HepG2 (cell line): ENCODE results near the gene MTX2. TPM values are rescaled to one million over a fixed set of nuclear protein-coding genes. Genes with fewer than 3 reads are reported as not detected.

ENCODE experiments used
- ATAC-seq: fragments of 200-7000 bp; cut with Tn5 transposase; 3 replicates; pipeline ENCODE4 v1.9.1; 2020; ENCODE audit warnings: mild to moderate bottlenecking, moderate library complexity
- BruUV-seq: library from RNA; stranded (reverse); fragments of 400-500 nt; replicated peaks from 2 replicates; lab custom pipeline; 2021; lab: Mats Ljungman, UMichigan
- CTCF ChIA-PET: fragments of 300-600 bp; formaldehyde crosslinking; extraction: SDS; loops from one replicate; lab custom pipeline; 2021; ENCODE audit warnings: low total read pairs, inconsistent platforms, low intra/inter-chr PET ratio; lab: Yijun Ruan, JAX
- POLR2A ChIA-PET: fragments of 350-600 bp; sonication (Branson Sonifier 250); formaldehyde crosslinking; loops from one replicate; lab custom pipeline; 2020; ENCODE audit warnings: antibody characterized with exemption, inconsistent platforms; lab: Yijun Ruan, JAX
- DNase-seq: peaks from one replicate; pipeline ENCODE4 v3.0.0-alpha.2; 2015; ENCODE audit warnings: low spot score
- FAIRE-seq: peaks from 3 replicates; lab custom pipeline; 2011; peaks lifted over from hg19 to GRCh38; lab: Jason Lieb, UNC
- H2AFZ ChIP-seq: one replicate; pipeline ENCODE4 v1.6.1; 2011; ENCODE audit warnings: low read length, inconsistent platforms
- H3K27ac ChIP-seq: fragments of 300-600 bp; 3 replicates; pipeline ENCODE4 v1.8.0; 2011; ENCODE audit warnings: mixed run types, mild to moderate bottlenecking, mixed read lengths, low read length, inconsistent platforms; ENCODE audit not compliant: insufficient read depth; ENCODE audit errors: extremely low read length
- H3K27me3 ChIP-seq, 2 experiments: fragments of 200-600 bp in 1 of 2; 2 replicates in 1 of 2; 3 replicates in 1 of 2; pipeline versions ENCODE4 v1.6.0 to v1.8.0; 2011; ENCODE audit warnings: low read length in 2 of 2, mild to moderate bottlenecking in 2 of 2, moderate library complexity in 2 of 2, inconsistent platforms in 1 of 2; ENCODE audit not compliant: insufficient read depth in 2 of 2, control insufficient read depth in 1 of 2
- H3K36me3 ChIP-seq, 2 experiments: fragments of 200-600 bp in 1 of 2; replicated peaks in 1 of 2; 2 replicates in 1 of 2; 3 replicates in 1 of 2; pipeline versions ENCODE4 v1.5.1 to v1.8.0; 2011; ENCODE audit warnings: low read length in 2 of 2, inconsistent platforms in 1 of 2; ENCODE audit not compliant: insufficient read depth in 2 of 2, control insufficient read depth in 1 of 2
- H3K4me1 ChIP-seq: 2 replicates; pipeline ENCODE4 v1.5.1; 2012; ENCODE audit warnings: low read length, inconsistent platforms; ENCODE audit not compliant: insufficient read depth
- H3K4me2 ChIP-seq: 2 replicates; pipeline ENCODE4 v1.6.0; 2011; ENCODE audit warnings: low read depth, low read length, inconsistent platforms
- H3K4me3 ChIP-seq, 3 experiments: fragments of 200-600 bp in 1 of 3; sonication (generic), shearing (Covaris generic) in 1 of 3; replicated peaks in 1 of 3; 2 replicates each; pipeline ENCODE4 v1.5.1; 2011 to 2016; ENCODE audit warnings: low read length in 3 of 3, inconsistent platforms in 2 of 3, low read depth in 2 of 3, mild to moderate bottlenecking in 2 of 3, control low read depth in 1 of 3, mixed read lengths in 1 of 3; ENCODE audit not compliant: insufficient read depth in 1 of 3
- H3K79me2 ChIP-seq: one replicate; pipeline ENCODE4 v1.6.1; 2011; ENCODE audit warnings: low read length, inconsistent platforms; ENCODE audit not compliant: insufficient read depth
- H3K9ac ChIP-seq: 2 replicates; pipeline ENCODE4 v1.6.0; 2011; ENCODE audit warnings: mild to moderate bottlenecking, low read depth, low read length, inconsistent platforms; ENCODE audit not compliant: insufficient read depth
- H3K9me3 ChIP-seq: 2 replicates; pipeline ENCODE4 v1.5.1; 2012; ENCODE audit warnings: mild to moderate bottlenecking, low read length
- H4K20me1 ChIP-seq: 2 replicates; pipeline ENCODE4 v1.6.0; 2011; ENCODE audit warnings: inconsistent platforms, mild to moderate bottlenecking, low read length, moderate library complexity; ENCODE audit not compliant: insufficient read depth
- ETV6 ChIP-seq: sonication (generic); formaldehyde crosslinking; conservative IDR thresholded peaks from 2 replicates; pipeline ENCODE4 v1.4.0; 2020; ENCODE audit warnings: missing genetic modification reagents
- HDAC6 ChIP-seq: fragments of 200-600 bp; sonication (generic); IDR thresholded peaks from 2 replicates; pipeline ENCODE4 v1.7.0; 2017; ENCODE audit warnings: mild to moderate bottlenecking, antibody characterized with exemption, low read length, low read depth
- IKZF1 ChIP-seq: fragments of 450-650 bp; IDR thresholded peaks from 2 replicates; pipeline ENCODE4 v1.7.1; 2016
- SOX5 ChIP-seq: IDR thresholded peaks from 2 replicates; pipeline ENCODE4 v1.6.1; 2016; ENCODE audit warnings: borderline replicate concordance
- TCF7L2 ChIP-seq: IDR thresholded peaks from 2 replicates; pipeline ENCODE4 v1.6.1; 2011; ENCODE audit warnings: mild to moderate bottlenecking, low read depth, low read length, moderate library complexity
- ZFYVE20 ChIP-seq: sonication (generic); formaldehyde crosslinking; IDR thresholded peaks from 2 replicates; pipeline ENCODE4 v1.8.0; 2023; ENCODE audit warnings: low read depth, mild to moderate bottlenecking, moderate library complexity, missing genetic modification reagents, borderline replicate concordance
- ZNF17 ChIP-seq: sonication (generic); formaldehyde crosslinking; IDR thresholded peaks from 2 replicates; pipeline ENCODE4 v1.5.0; 2020; ENCODE audit warnings: mild to moderate bottlenecking, missing genetic modification reagents
- ZNF180 ChIP-seq: sonication (generic); formaldehyde crosslinking; IDR thresholded peaks from 2 replicates; pipeline ENCODE4 v1.4.0; 2020; ENCODE audit warnings: low read depth, missing genetic modification reagents, borderline replicate concordance
- ZNF337 ChIP-seq: sonication (generic); formaldehyde crosslinking; IDR thresholded peaks from 2 replicates; pipeline ENCODE4 v1.5.1; 2020; ENCODE audit warnings: missing genetic modification reagents, low read depth, mild to moderate bottlenecking, borderline replicate concordance
- ZNF747 ChIP-seq: sonication (generic); formaldehyde crosslinking; IDR thresholded peaks from 2 replicates; pipeline ENCODE4 v1.8.1; 2023; ENCODE audit warnings: missing genetic modification reagents, mild to moderate bottlenecking, borderline replicate concordance
- WGBS: methylation state at CpG from one replicate; pipeline ENCODE4 v1.1.6; 2017; ENCODE audit warnings: low lambda C conversion rate; 5-methylcytosine and 5-hydroxymethylcytosine counted together
- in situ Hi-C: cut with HindIII; loops from 2 replicates; pipeline ENCODE4 v1.10.0; 2017; ENCODE audit warnings: low pct_unique_long_range_greater_than_20kb; ENCODE audit not compliant: extremely low pct_ligation_motif_present
- intact Hi-C: fragments of 100-400 bp; cut with micrococcal nuclease; formaldehyde crosslinking; loops from one replicate; pipeline ENCODE4 v1.10.0; 2022; ENCODE audit not compliant: unreplicated experiment
- polyA plus RNA-seq, 8 experiments: library from polyadenylated mRNA; depleted of rRNA in 3 of 8; stranded (reverse) in 7 of 8; unstranded in 1 of 8; fragments of >200 nt; fragmentation: Illumina TruSeq in 4 of 8; extraction: Trizol in 4 of 8; gene quantifications; 2 replicates each; pipeline versions ENCODE4 v1.2.1 to v1.2.3, GENCODE V29; 2011 to 2016; ENCODE audit warnings: low read depth in 4 of 8, missing spikeins in 1 of 8, mixed read lengths in 1 of 8; ENCODE audit not compliant: insufficient read depth in 1 of 8
- total RNA-seq, 5 experiments: library from RNA; depleted of rRNA; stranded (reverse); fragments of >200 nt; fragmentation: Illumina TruSeq; extraction: Trizol; gene quantifications; 2 replicates each; pipeline ENCODE4 v1.2.3, GENCODE V29; 2016; ENCODE audit warnings: low read depth in 1 of 5
- TF ChIP-seq, protein P1 (sequence below): fragments of 450-650 bp; IDR thresholded peaks from 2 replicates; pipeline ENCODE4 v1.6.1; 2016
- TF ChIP-seq, protein P2 (sequence below): sonication (generic); formaldehyde crosslinking; IDR thresholded peaks from 2 replicates; pipeline ENCODE4 v1.5.1; 2020; ENCODE audit warnings: missing genetic modification reagents, mild to moderate bottlenecking, borderline replicate concordance
- TF ChIP-seq, protein P3 (sequence below): sonication (generic); formaldehyde crosslinking; IDR thresholded peaks from 2 replicates; pipeline ENCODE4 v1.5.1; 2020; ENCODE audit warnings: missing genetic modification reagents, mild to moderate bottlenecking, borderline replicate concordance
- TF ChIP-seq, protein P4 (sequence below): sonication (generic); formaldehyde crosslinking; conservative IDR thresholded peaks from 2 replicates; pipeline ENCODE4 v1.8.0; 2022; ENCODE audit warnings: mild to moderate bottlenecking, moderate library complexity, missing genetic modification reagents

The MTX2 gene
- total and polyA plus RNA-seq, 2 of the 13 experiments (the other 11 are each of a cell fraction or from before 2014, with no cell fraction given) = 58.1 to 75.7 TPM

DNA sequence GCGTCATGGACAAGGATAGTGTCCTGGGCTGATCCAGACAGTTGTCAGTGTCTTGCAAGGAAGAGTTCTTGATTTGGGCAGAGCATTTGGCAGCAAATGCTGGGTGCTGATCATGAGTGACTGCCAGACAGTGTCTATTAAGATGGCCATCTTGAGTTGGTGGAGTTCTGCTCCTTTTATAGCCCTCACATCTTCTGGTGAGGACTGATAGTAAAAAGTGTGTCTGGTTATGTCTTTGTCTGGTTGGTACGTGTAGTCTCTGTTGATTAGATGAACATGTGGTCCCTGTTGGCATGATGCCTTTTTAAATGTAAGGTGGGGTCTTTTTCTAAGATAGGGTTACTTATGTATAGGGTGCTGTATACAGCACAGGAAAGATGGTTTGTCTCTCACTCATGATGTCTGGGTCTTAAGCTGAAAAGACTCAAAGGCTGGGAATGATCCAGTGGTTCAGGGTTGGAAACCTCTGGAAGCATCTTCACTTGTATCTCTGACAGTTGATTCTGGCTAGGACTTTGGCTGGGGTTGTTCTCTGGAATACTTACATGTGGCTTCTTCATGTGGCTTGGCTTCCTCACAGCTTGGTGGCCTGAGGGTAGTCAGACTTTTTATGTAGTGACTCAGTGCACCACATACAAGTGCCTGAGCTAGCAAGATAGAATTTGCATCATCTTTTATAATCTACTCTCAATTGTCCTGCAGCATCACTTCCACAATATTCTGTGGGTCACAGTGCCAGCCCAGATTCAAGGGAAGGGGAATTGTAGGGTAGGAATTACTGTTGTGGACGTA is 11.8 kb downstream of the MTX2 start:
- no peak overlapping the region for H3K9ac ChIP-seq
- no TSS peak for BruUV-seq
- intact Hi-C loops = no loop called here
- H3K9me3 ChIP-seq = no peaks in the 10 kb centered on the region
- no peaks in the 10 kb centered on the region for H3K27me3 ChIP-seq
- no peak for DNase-seq
- WGBS = 94% methylated on average over 3 of the region's 3 CpGs
- no peaks in the 10 kb centered on the region for H3K4me1 ChIP-seq
- no peak overlapping the region for H3K27ac ChIP-seq
- peaks cover 68% of the 10 kb centered on the region for H3K79me2 ChIP-seq
- no peak overlapping the region for H3K4me3 ChIP-seq
- peaks cover 10% of the 10 kb centered on the region; the same call in 1 of the 2 replicates for H4K20me1 ChIP-seq
- no peak for FAIRE-seq
- ChIA-PET CTCF (no interaction called here), POLR2A (no interaction called here)
- no peaks in the 10 kb centered on the region; a peak in 1 of 5 replicates for H3K36me3 ChIP-seq
- no peak overlapping the region for H3K4me2 ChIP-seq
- in situ Hi-C loops = no loop called here
- H2AFZ ChIP-seq = no peak overlapping the region
- no peak for ATAC-seq
- TF ChIP-seq, protein P1, sequence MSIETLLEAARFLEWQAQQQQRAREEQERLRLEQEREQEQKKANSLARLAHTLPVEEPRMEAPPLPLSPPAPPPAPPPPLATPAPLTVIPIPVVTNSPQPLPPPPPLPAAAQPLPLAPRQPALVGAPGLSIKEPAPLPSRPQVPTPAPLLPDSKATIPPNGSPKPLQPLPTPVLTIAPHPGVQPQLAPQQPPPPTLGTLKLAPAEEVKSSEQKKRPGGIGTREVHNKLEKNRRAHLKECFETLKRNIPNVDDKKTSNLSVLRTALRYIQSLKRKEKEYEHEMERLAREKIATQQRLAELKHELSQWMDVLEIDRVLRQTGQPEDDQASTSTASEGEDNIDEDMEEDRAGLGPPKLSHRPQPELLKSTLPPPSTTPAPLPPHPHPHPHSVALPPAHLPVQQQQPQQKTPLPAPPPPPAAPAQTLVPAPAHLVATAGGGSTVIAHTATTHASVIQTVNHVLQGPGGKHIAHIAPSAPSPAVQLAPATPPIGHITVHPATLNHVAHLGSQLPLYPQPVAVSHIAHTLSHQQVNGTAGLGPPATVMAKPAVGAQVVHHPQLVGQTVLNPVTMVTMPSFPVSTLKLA = no peak
- TF ChIP-seq ETV6 (no peak), ZNF17 (no peak), TCF7L2 (no peak), ZFYVE20 (no peak), SOX5 (no peak), IKZF1 (no peak), ZNF747 (CRISPR knock-in tag) (no peak), HDAC6 (no peak), ZNF337 (CRISPR knock-in tag) (no peak), ZNF180 (CRISPR knock-in tag) (no peak)
- TF ChIP-seq, protein P2, sequence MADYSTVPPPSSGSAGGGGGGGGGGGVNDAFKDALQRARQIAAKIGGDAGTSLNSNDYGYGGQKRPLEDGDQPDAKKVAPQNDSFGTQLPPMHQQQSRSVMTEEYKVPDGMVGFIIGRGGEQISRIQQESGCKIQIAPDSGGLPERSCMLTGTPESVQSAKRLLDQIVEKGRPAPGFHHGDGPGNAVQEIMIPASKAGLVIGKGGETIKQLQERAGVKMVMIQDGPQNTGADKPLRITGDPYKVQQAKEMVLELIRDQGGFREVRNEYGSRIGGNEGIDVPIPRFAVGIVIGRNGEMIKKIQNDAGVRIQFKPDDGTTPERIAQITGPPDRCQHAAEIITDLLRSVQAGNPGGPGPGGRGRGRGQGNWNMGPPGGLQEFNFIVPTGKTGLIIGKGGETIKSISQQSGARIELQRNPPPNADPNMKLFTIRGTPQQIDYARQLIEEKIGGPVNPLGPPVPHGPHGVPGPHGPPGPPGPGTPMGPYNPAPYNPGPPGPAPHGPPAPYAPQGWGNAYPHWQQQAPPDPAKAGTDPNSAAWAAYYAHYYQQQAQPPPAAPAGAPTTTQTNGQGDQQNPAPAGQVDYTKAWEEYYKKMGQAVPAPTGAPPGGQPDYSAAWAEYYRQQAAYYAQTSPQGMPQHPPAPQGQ (CRISPR knock-in tag) = no peak
- TF ChIP-seq, protein P3, sequence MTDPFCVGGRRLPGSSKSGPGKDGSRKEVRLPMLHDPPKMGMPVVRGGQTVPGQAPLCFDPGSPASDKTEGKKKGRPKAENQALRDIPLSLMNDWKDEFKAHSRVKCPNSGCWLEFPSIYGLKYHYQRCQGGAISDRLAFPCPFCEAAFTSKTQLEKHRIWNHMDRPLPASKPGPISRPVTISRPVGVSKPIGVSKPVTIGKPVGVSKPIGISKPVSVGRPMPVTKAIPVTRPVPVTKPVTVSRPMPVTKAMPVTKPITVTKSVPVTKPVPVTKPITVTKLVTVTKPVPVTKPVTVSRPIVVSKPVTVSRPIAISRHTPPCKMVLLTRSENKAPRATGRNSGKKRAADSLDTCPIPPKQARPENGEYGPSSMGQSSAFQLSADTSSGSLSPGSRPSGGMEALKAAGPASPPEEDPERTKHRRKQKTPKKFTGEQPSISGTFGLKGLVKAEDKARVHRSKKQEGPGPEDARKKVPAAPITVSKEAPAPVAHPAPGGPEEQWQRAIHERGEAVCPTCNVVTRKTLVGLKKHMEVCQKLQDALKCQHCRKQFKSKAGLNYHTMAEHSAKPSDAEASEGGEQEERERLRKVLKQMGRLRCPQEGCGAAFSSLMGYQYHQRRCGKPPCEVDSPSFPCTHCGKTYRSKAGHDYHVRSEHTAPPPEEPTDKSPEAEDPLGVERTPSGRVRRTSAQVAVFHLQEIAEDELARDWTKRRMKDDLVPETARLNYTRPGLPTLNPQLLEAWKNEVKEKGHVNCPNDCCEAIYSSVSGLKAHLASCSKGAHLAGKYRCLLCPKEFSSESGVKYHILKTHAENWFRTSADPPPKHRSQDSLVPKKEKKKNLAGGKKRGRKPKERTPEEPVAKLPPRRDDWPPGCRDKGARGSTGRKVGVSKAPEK (CRISPR knock-in tag) = no peak
- TF ChIP-seq, protein P4, sequence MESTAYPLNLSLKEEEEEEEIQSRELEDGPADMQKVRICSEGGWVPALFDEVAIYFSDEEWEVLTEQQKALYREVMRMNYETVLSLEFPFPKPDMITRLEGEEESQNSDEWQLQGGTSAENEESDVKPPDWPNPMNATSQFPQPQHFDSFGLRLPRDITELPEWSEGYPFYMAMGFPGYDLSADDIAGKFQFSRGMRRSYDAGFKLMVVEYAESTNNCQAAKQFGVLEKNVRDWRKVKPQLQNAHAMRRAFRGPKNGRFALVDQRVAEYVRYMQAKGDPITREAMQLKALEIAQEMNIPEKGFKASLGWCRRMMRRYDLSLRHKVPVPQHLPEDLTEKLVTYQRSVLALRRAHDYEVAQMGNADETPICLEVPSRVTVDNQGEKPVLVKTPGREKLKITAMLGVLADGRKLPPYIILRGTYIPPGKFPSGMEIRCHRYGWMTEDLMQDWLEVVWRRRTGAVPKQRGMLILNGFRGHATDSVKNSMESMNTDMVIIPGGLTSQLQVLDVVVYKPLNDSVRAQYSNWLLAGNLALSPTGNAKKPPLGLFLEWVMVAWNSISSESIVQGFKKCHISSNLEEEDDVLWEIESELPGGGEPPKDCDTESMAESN (CRISPR knock-in tag) = no peak
